ENCODE data around the gene TLCD4. TPM values are rescaled to one million over a fixed set of nuclear protein-coding genes. Genes with fewer than 3 reads are reported as not detected.
"Not testable (repeated sequence)": the region's sequence is repeated elsewhere in the genome, so short reads cannot be mapped to it uniquely, and the experiment has no call there.

Gene TLCD4
- total RNA-seq, 1 donor from 2014 or later: 6.2 TPM

GRCh38 chr1:95154096-95154495 is 36.9 kb downstream of the TLCD4 start:
- Mint-ChIP-seq H3K36me3 (no peaks in the 10 kb centered on the region), H3K27me3 (ENCODE audit: low read depth) (no peaks in the 10 kb centered on the region), H3K4me3 (no peak overlapping the region), H3K9me3 (no peaks in the 10 kb centered on the region), H3K4me1 (no peaks in the 10 kb centered on the region), H3K27ac (no peak overlapping the region)
- no peak for TF ChIP-seq CTCF (IDR thresholded peaks at IDR 0.05; ENCODE audit: unreplicated experiment)
- DNase-seq (ENCODE audit: low spot score in 2 of 2, unreplicated experiment in 2 of 2): no peak

- not testable (repeated sequence) for H3K27me3 Mint-ChIP-seq (ENCODE audit: low read depth); H3K27ac Mint-ChIP-seq; DNase-seq (ENCODE audit: low spot score in 2 of 2, unreplicated experiment in 2 of 2); H3K4me3 Mint-ChIP-seq; H3K4me1 Mint-ChIP-seq
- Mint-ChIP-seq H3K36me3 (peaks cover 44% of the 10 kb centered on the region), H3K9me3 (peaks cover 28% of the 10 kb centered on the region)
These were observed 48.4 kb downstream of the TLCD4 start for GRCh38 chr1:95165569-95165968.

Other genes starting within 250 kb of the TLCD4 start
- 241 to 260 TPM (median 247 TPM) in 3 replicates for gene CNN3, start 190.2 kb upstream of the TLCD4 start, total RNA-seq
- 3.8 to 5.3 TPM (median 5.0 TPM) in 3 replicates for gene ALG14, start 44.4 kb upstream of the TLCD4 start, total RNA-seq
- gene RWDD3, start 116.9 kb downstream of the TLCD4 start, total RNA-seq: 23.1 to 25.3 TPM (median 24.7 TPM) in 3 replicates

Data from mesothelial cell of epicardium (in vitro differentiated cells).